ENCODE measurements around the gene NEU2.

Gene NEU2

GRCh38 chr2:233032551-233033320 is at the start of gene NEU2:
TSS of gene NEU2 (plus strand) at chr2:233032672. CDS start at chr2:233032672, 0 bp downstream.
- no peak for DNase-seq (ENCODE audit: low read depth)

GRCh38 chr2:232982926-232983668 is 49.4 kb upstream of the NEU2 start:
- DNase-seq (ENCODE audit: low read depth), result no peak

- DNase-seq (ENCODE audit: low read depth), result no peak
Measured at GRCh38 chr2:232983669-232984140, 48.8 kb upstream of the NEU2 start.

GRCh38 chr2:232984451-232985207 is 47.8 kb upstream of the NEU2 start:
- no peak for DNase-seq (ENCODE audit: low read depth)

GRCh38 chr2:232986155-232986554 is 46.3 kb upstream of the NEU2 start:
- no peak for DNase-seq (ENCODE audit: low read depth)

- DNase-seq (ENCODE audit: low read depth), result no peak
Measured at GRCh38 chr2:232993231-232993821, 39.1 kb upstream of the NEU2 start.

- DNase-seq (ENCODE audit: low read depth), result no peak
Measured at GRCh38 chr2:232994446-232994845, 38.0 kb upstream of the NEU2 start.

GRCh38 chr2:232997749-232998665 is 34.5 kb upstream of the NEU2 start:
- no peak for DNase-seq (ENCODE audit: low read depth)

- DNase-seq (ENCODE audit: low read depth), result no peak
Measured at GRCh38 chr2:232998666-232998985, 33.8 kb upstream of the NEU2 start.

- DNase-seq (ENCODE audit: low read depth), result no peak
Measured at GRCh38 chr2:232999354-232999753, 33.1 kb upstream of the NEU2 start.

- no peak for DNase-seq (ENCODE audit: low read depth)
Measured at GRCh38 chr2:233000886-233001750, 31.4 kb upstream of the NEU2 start.

- no peak for DNase-seq (ENCODE audit: low read depth)
Measured at GRCh38 chr2:233002829-233003657, 29.4 kb upstream of the NEU2 start.

- DNase-seq (ENCODE audit: low read depth), result no peak
Measured at GRCh38 chr2:233003658-233004555, 28.6 kb upstream of the NEU2 start.

GRCh38 chr2:233005096-233005495 is 27.4 kb upstream of the NEU2 start:
- no peak for DNase-seq (ENCODE audit: low read depth)

GRCh38 chr2:233006648-233007047 is 25.8 kb upstream of the NEU2 start:
- no peak for DNase-seq (ENCODE audit: low read depth)

- DNase-seq (ENCODE audit: low read depth), result no peak
Measured at GRCh38 chr2:233007270-233007669, 25.2 kb upstream of the NEU2 start.

- no peak for DNase-seq (ENCODE audit: low read depth)
Measured at GRCh38 chr2:233007739-233008138, 24.7 kb upstream of the NEU2 start.

GRCh38 chr2:233009661-233010060 is 22.8 kb upstream of the NEU2 start:
- DNase-seq (ENCODE audit: low read depth), result no peak
